Articular chondrocyte of knee joint (primary cell): ENCODE data around the gene TBC1D3L. TPM values are rescaled to one million over a fixed set of nuclear protein-coding genes. Genes with fewer than 3 reads are reported as not detected.

Source experiments
- small RNA-seq: library from RNA; depleted of rRNA; stranded (forward); fragments of <200 nt; gene quantifications from one replicate; pipeline ENCODE3, GENCODE V24; 2012
- total RNA-seq: library from RNA; depleted of rRNA; stranded (reverse); fragments of >200 nt; gene quantifications from 2 replicates; pipeline ENCODE4 v1.2.3, GENCODE V29; 2012

The TBC1D3L gene
- 2.4 and 4.6 TPM in 2 replicates for total RNA-seq

GRCh38 chr17:37988960-37989359, at the start of gene TBC1D3L:
Gene TBC1D3L (minus strand): TSS chr17:37989060. CDS start chr17:37987520, 1,540 bp downstream.

GRCh38 chr17:38003676-38004075, 14.8 kb upstream of the TBC1D3L start, which contains the start of gene TBC1D3D:
Gene TBC1D3D (plus strand): TSS chr17:38003976. CDS start chr17:38005561, 1,585 bp downstream.

Small RNAs within 50 kb of the gene (small RNA-seq; reads per million reads assigned to genes)
- gene RF00001: not detected

Other genes with a start within 250 kb of the TBC1D3L start
- not detected in 2 replicates for gene HNF1B, start 244.0 kb downstream of the TBC1D3L start, total RNA-seq
- not detected in 2 replicates for gene TBC1D3K, start 64.6 kb downstream of the TBC1D3L start, total RNA-seq
- not detected in 2 replicates for gene TBC1D3D, start 14.9 kb upstream of the TBC1D3L start, total RNA-seq
- gene TBC1D3C, start 79.6 kb upstream of the TBC1D3L start, total RNA-seq: 0.32 TPM in 1 of 2 replicates, not detected in the other
- gene TBC1D3E, start 138.9 kb upstream of the TBC1D3L start, total RNA-seq: not detected in 2 replicates
- gene TBC1D3, start 203.5 kb upstream of the TBC1D3L start, total RNA-seq: not detected in 2 replicates